Keratinocyte (primary cell): ENCODE results near the gene PRKCH.

Experiments used
- CTCF ChIP-seq, 3 experiments: IDR thresholded peaks in 1 of 3; conservative IDR thresholded peaks in 1 of 3; optimal IDR thresholded peaks in 1 of 3; 2 replicates in 2 of 3; 3 replicates in 1 of 3; pipeline versions ENCODE3 to v1.5.1; 2011; ENCODE audit warnings: low read length in 3 of 3, mild to moderate bottlenecking in 3 of 3, moderate library complexity in 2 of 3, control low read depth in 1 of 3, inconsistent platforms in 1 of 3; ENCODE audit not compliant: insufficient read depth in 2 of 3; ENCODE audit errors: extremely low read depth in 1 of 3
- EZH2 ChIP-seq: IDR thresholded peaks from one replicate; pipeline ENCODE4 v1.6.1; 2012; ENCODE audit warnings: inconsistent platforms, mild to moderate bottlenecking, low read length, moderate library complexity

- TF ChIP-seq CTCF (optimal IDR thresholded peaks at IDR 0.05 in 1 of 3, IDR thresholded peaks at IDR 0.05 in 1 of 3, conservative IDR thresholded peaks at IDR 0.05 in 1 of 3; ENCODE audit: extremely low read depth in 1 of 3, insufficient read depth in 2 of 3, low read length in 3 of 3) (no peak), EZH2 (no peak)
Measured at GRCh38 chr14:61474015-61474414, 152.6 kb downstream of the PRKCH start.
